SK-N-SH (cell line): Measurements from ENCODE around the gene PPP1R3F. TPM values are rescaled to one million over a fixed set of nuclear protein-coding genes. Genes with fewer than 3 reads are reported as not detected.

Experiments used
- CTCF ChIA-PET: fragments of 300-600, 350-600 bp; formaldehyde crosslinking; extraction: SDS; loops from one replicate; lab custom pipeline; 2021; lab: Yijun Ruan, JAX
- POLR2A ChIA-PET: fragments of 350-600 bp; sonication (Branson Sonifier 250); formaldehyde crosslinking; extraction: SDS; loops from one replicate; lab custom pipeline; 2020; ENCODE audit warnings: antibody characterized with exemption, inconsistent platforms; lab: Yijun Ruan, JAX
- DNase-seq: peaks from one replicate; pipeline ENCODE4 v3.0.0; 2012
- H2AFZ ChIP-seq: fragments of 200-600 bp; sonication (generic); 2 replicates; pipeline ENCODE4 v1.8.1; 2016; ENCODE audit warnings: antibody characterized with exemption, mild to moderate bottlenecking, low read depth
- H3F3A ChIP-seq: fragments of 200-600 bp; sonication (generic); replicated peaks from 2 replicates; pipeline ENCODE3; 2016; ENCODE audit warnings: antibody characterized with exemption, mild to moderate bottlenecking; ENCODE audit not compliant: insufficient read depth
- H3K27ac ChIP-seq, 2 experiments: fragments of 200-500 bp in 1 of 2; fragments of 200-600 bp in 1 of 2; sonication (Bioruptor generic) in 1 of 2; sonication (generic), shearing (Covaris generic) in 1 of 2; 2 replicates each; pipeline versions ENCODE4 v1.5.1 to v1.6.1; 2014 to 2016; ENCODE audit warnings: low read depth in 2 of 2, inconsistent platforms in 1 of 2, low read length in 1 of 2, mild to moderate bottlenecking in 1 of 2, mixed read lengths in 1 of 2
- H3K27me3 ChIP-seq: fragments of 200-600 bp; sonication (generic), shearing (Covaris generic); 2 replicates; pipeline ENCODE4 v1.6.1; 2016; ENCODE audit warnings: mixed run types; ENCODE audit not compliant: insufficient read depth
- H3K36me3 ChIP-seq, 2 experiments: fragments of 200-500 bp in 1 of 2; fragments of 200-600 bp in 1 of 2; sonication (Bioruptor generic) in 1 of 2; sonication (generic) in 1 of 2; replicated peaks in 1 of 2; 2 replicates each; pipeline versions ENCODE3 to v1.5.1; 2014 to 2016; ENCODE audit warnings: low read length in 1 of 2, mild to moderate bottlenecking in 1 of 2; ENCODE audit not compliant: insufficient read depth in 2 of 2, control insufficient read depth in 1 of 2
- H3K4me1 ChIP-seq, 2 experiments: fragments of 200-500 bp in 1 of 2; fragments of 200-600 bp in 1 of 2; sonication (Bioruptor generic) in 1 of 2; sonication (generic), shearing (Covaris generic) in 1 of 2; 2 replicates each; pipeline versions ENCODE4 v1.5.1 to v1.6.1; 2014 to 2016; ENCODE audit warnings: low read depth in 1 of 2, low read length in 1 of 2, mixed run types in 1 of 2; ENCODE audit not compliant: insufficient read depth in 2 of 2, control insufficient read depth in 1 of 2
- H3K4me2 ChIP-seq: fragments of 200-600 bp; sonication (generic), shearing (Covaris generic); 2 replicates; pipeline ENCODE4 v1.6.1; 2017; ENCODE audit warnings: mixed run types
- H3K4me3 ChIP-seq, 2 experiments: fragments of 200-500 bp in 1 of 2; fragments of 200-600 bp in 1 of 2; sonication (Bioruptor generic) in 1 of 2; sonication (generic), shearing (Covaris generic) in 1 of 2; 2 replicates each; pipeline versions ENCODE4 v1.5.1 to v1.8.1; 2014 to 2016; ENCODE audit warnings: low read depth in 2 of 2, inconsistent platforms in 1 of 2, low read length in 1 of 2, mild to moderate bottlenecking in 1 of 2, mixed read lengths in 1 of 2, moderate library complexity in 1 of 2
- H3K79me2 ChIP-seq: fragments of 200-600 bp; sonication (generic); 2 replicates; pipeline ENCODE4 v1.8.1; 2017; ENCODE audit warnings: mild to moderate bottlenecking; ENCODE audit not compliant: insufficient read depth
- H3K9ac ChIP-seq: fragments of 200-600 bp; sonication (generic); 2 replicates; pipeline ENCODE4 v1.6.1; 2017; ENCODE audit warnings: mixed run types
- H3K9me2 ChIP-seq: fragments of 200-600 bp; sonication (generic); 2 replicates; pipeline ENCODE4 v1.6.1; 2017; ENCODE audit warnings: mixed run types
- H3K9me3 ChIP-seq: fragments of 200-600 bp; sonication (generic); 2 replicates; pipeline ENCODE4 v1.6.1; 2017; ENCODE audit warnings: mixed run types, mild to moderate bottlenecking, moderate library complexity
- H4K20me1 ChIP-seq: fragments of 200-600 bp; sonication (generic); 2 replicates; pipeline ENCODE4 v1.6.1; 2017; ENCODE audit warnings: mild to moderate bottlenecking, mixed run types; ENCODE audit not compliant: insufficient read depth
- ELF1 ChIP-seq: IDR thresholded peaks from 2 replicates; pipeline ENCODE4 v1.4.0; 2012
- EP300 ChIP-seq, 2 experiments: IDR thresholded peaks; 2 replicates each; pipeline versions ENCODE4 v1.4.0 to v1.6.1; 2012; ENCODE audit warnings: borderline replicate concordance in 1 of 2, low read depth in 1 of 2, low read length in 1 of 2
- FOSL2 ChIP-seq: IDR thresholded peaks from 2 replicates; pipeline ENCODE4 v1.4.0; 2012; ENCODE audit warnings: low read depth, mild to moderate bottlenecking, moderate library complexity, borderline replicate concordance
- FOXJ3 ChIP-seq: sonication (generic); formaldehyde crosslinking; IDR thresholded peaks from 2 replicates; pipeline ENCODE4 v1.5.1; 2020; ENCODE audit warnings: mild to moderate bottlenecking, missing genetic modification reagents
- GABPA ChIP-seq: IDR thresholded peaks from 2 replicates; pipeline ENCODE4 v1.4.0; 2012; ENCODE audit warnings: low read depth, mild to moderate bottlenecking
- MEF2A ChIP-seq: IDR thresholded peaks from 2 replicates; pipeline ENCODE4 v1.4.0; 2012; ENCODE audit warnings: low read depth, borderline replicate concordance
- POLR2AphosphoS5 ChIP-seq: IDR thresholded peaks from 2 replicates; pipeline ENCODE4 v1.6.1; 2012; ENCODE audit warnings: low read depth, low read length
- RCOR1 ChIP-seq: fragments of 150-350 bp; IDR thresholded peaks from 2 replicates; pipeline ENCODE4 v1.6.1; 2017; ENCODE audit warnings: antibody characterized with exemption, low read length
- RFX5 ChIP-seq: IDR thresholded peaks from 2 replicates; pipeline ENCODE4 v1.6.1; 2012; ENCODE audit warnings: mild to moderate bottlenecking, improper control_type of control experiment, low read length
- SMC3 ChIP-seq: IDR thresholded peaks from 2 replicates; pipeline ENCODE4 v1.6.1; 2012; ENCODE audit warnings: low read depth, low read length, improper control_type of control experiment
- TAF1 ChIP-seq: IDR thresholded peaks from 2 replicates; pipeline ENCODE4 v1.6.1; 2012; ENCODE audit warnings: low read depth, mild to moderate bottlenecking, low read length, moderate library complexity, borderline replicate concordance
- WGBS: methylation state at CpG from one replicate; pipeline ENCODE4 v1.1.6; 2017; ENCODE audit warnings: low lambda C conversion rate; 5-methylcytosine and 5-hydroxymethylcytosine counted together
- polyA plus RNA-seq, 3 experiments: library from polyadenylated mRNA; depleted of rRNA; stranded (reverse); fragments of >200 nt; gene quantifications; 2 replicates each; pipeline ENCODE4 v1.2.3, GENCODE V29; 2012
- TF ChIP-seq, protein P1 (sequence below): fragments of 150-350 bp; IDR thresholded peaks from 2 replicates; pipeline ENCODE4 v1.6.1; 2016; ENCODE audit warnings: mild to moderate bottlenecking, low read depth, low read length
- TF ChIP-seq, protein P2 (sequence below): IDR thresholded peaks from 2 replicates; pipeline ENCODE4; 2012
- TF ChIP-seq, protein P3 (sequence below): fragments of 150-350 bp; IDR thresholded peaks from 2 replicates; pipeline ENCODE4 v1.6.1; 2017; ENCODE audit warnings: antibody characterized with exemption, low read length, low read depth, borderline replicate concordance

The PPP1R3F gene
- polyA plus RNA-seq, 1 of the 3 experiments (the other 2 are of a cell fraction): 6.2 TPM

DNA sequence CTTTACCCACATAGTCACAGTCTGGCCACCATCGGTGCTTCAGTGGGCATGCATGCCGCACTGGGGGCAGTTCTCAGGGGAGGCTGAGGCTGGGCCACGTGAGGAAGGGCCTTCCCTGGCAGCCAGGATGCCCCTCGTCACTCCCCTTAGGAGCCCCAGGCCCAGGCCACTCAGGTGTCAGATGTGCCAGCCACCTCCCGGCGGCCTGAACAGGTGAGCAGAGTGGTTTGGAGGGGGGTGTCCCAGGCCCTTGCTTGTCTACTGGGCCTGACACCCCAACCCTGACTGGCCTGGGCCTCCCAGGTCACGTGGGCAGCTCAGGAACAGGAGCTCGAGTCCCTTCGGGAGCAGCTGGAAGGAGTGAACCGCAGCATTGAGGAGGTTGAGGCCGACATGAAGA, 22.2 kb upstream of the PPP1R3F start (continued):
- TF ChIP-seq, protein P1, sequence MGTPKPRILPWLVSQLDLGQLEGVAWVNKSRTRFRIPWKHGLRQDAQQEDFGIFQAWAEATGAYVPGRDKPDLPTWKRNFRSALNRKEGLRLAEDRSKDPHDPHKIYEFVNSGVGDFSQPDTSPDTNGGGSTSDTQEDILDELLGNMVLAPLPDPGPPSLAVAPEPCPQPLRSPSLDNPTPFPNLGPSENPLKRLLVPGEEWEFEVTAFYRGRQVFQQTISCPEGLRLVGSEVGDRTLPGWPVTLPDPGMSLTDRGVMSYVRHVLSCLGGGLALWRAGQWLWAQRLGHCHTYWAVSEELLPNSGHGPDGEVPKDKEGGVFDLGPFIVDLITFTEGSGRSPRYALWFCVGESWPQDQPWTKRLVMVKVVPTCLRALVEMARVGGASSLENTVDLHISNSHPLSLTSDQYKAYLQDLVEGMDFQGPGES: no peak
- TF ChIP-seq, all 33 proteins: peak for 0

DNA sequence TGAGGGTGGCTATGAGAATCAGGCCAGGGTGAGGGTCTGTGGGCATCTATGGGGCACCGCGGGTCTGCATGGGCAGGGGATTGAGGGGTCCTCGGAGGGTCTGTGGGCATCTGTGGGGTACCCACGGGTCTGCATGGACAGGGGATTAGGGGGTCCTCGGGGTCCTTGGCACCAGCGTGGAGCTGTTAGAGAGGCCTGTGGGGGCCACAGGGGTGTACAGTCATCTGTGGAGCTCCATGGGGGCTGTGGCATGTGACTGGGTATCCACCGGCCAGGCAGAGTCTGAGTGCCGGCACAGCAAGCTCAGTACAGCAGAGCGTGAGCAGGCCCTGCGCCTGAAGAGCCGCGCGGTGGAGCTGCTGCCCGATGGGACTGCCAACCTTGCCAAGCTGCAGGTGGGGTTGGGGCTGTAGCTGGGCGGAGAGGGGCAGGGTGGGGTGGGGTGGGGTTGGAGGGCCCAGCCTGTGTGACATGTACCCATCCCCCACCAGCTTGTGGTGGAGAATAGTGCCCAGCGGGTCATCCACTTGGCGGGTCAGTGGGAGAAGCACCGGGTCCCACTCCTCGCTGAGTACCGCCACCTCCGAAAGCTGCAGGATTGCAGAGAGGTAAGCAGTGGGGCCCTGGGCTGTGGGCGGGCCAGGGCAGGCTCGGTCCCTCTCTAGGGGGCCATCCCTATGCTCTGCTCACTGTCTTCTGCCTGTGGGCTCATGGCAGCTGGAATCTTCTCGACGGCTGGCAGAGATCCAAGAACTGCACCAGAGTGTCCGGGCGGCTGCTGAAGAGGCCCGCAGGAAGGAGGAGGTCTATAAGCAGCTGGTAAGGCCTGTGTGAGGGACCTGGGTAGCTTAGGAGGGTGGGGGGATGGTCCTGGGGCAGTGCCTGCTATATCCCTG, 21.4 kb upstream of the PPP1R3F start:
- CTCF ChIA-PET: interaction anchor here (0.5 kb wide), 1 partner anchor 674 kb away, joined by 3 read pairs; the partner anchor contains the start of gene RBM3
- H3K27ac ChIP-seq: no peak overlapping the region
- no peaks in the 10 kb centered on the region for H4K20me1 ChIP-seq
- H2AFZ ChIP-seq: no peak overlapping the region
- no peaks in the 10 kb centered on the region for H3K9me3 ChIP-seq
- H3K27me3 ChIP-seq: no peaks in the 10 kb centered on the region; the same call in 1 of the 2 replicates
- DNase-seq: peak; percentile 55
- H3K4me1 ChIP-seq: no peaks in the 10 kb centered on the region; a peak in 1 of 4 replicates
- no peak overlapping the region for H3K9ac ChIP-seq
- no peaks in the 10 kb centered on the region for H3K9me2 ChIP-seq
- H3K4me3 ChIP-seq: no peak overlapping the region
- TF ChIP-seq GABPA (no peak), FOXJ3 (no peak), FOSL2 (no peak), SMC3 (no peak), MEF2A (no peak), EP300 (IDR thresholded peaks at IDR 0.05; ENCODE audit: borderline replicate concordance in 1 of 2, low read depth in 1 of 2, low read length in 1 of 2) (no peak), ELF1 (no peak), RFX5 (no peak), TAF1 (no peak), POLR2AphosphoS5 (no peak), RCOR1 (no peak)
- TF ChIP-seq, protein P2, sequence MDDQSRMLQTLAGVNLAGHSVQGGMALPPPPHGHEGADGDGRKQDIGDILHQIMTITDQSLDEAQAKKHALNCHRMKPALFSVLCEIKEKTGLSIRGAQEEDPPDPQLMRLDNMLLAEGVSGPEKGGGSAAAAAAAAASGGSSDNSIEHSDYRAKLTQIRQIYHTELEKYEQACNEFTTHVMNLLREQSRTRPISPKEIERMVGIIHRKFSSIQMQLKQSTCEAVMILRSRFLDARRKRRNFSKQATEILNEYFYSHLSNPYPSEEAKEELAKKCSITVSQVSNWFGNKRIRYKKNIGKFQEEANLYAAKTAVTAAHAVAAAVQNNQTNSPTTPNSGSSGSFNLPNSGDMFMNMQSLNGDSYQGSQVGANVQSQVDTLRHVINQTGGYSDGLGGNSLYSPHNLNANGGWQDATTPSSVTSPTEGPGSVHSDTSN: no peak
- TF ChIP-seq, protein P3, sequence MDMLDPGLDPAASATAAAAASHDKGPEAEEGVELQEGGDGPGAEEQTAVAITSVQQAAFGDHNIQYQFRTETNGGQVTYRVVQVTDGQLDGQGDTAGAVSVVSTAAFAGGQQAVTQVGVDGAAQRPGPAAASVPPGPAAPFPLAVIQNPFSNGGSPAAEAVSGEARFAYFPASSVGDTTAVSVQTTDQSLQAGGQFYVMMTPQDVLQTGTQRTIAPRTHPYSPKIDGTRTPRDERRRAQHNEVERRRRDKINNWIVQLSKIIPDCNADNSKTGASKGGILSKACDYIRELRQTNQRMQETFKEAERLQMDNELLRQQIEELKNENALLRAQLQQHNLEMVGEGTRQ: no peak
- TF ChIP-seq, protein P1: no peak
- TF ChIP-seq, all 33 proteins: peak for 0
- no peaks in the 10 kb centered on the region for H3F3A ChIP-seq
- H3K79me2 ChIP-seq: no peaks in the 10 kb centered on the region
- no peak overlapping the region for H3K4me2 ChIP-seq
- WGBS: 56% methylated on average over 16 of the region's 28 CpGs
- H3K36me3 ChIP-seq: no peaks in the 10 kb centered on the region
- POLR2A ChIA-PET: interaction anchor here (0.5 to 1.2 kb wide), 2 partner anchors 8 to 32 kb away, joined by 3 to 4 read pairs; no protein-coding TSS in a partner anchor
